Lower leg skin (tissue), 3 donors: ENCODE measurements around the gene MOB4.

ENCODE experiments used
- POLR2A ChIP-seq, 2 donors: fragments of 450-650 bp; IDR thresholded peaks; one replicate each; pipeline ENCODE4 v1.6.1; 2016 to 2017; ENCODE audit warnings: antibody characterized with exemption in 2 of 2, mild to moderate bottlenecking in 1 of 2, moderate library complexity in 1 of 2
- TF ChIP-seq, protein P1 (sequence below), 3 donors: fragments of 450-650 bp; IDR thresholded peaks; one replicate each; pipeline ENCODE4 v1.5.1; 2016; ENCODE audit warnings: antibody characterized with exemption in 3 of 3, mild to moderate bottlenecking in 3 of 3, moderate library complexity in 2 of 3

DNA sequence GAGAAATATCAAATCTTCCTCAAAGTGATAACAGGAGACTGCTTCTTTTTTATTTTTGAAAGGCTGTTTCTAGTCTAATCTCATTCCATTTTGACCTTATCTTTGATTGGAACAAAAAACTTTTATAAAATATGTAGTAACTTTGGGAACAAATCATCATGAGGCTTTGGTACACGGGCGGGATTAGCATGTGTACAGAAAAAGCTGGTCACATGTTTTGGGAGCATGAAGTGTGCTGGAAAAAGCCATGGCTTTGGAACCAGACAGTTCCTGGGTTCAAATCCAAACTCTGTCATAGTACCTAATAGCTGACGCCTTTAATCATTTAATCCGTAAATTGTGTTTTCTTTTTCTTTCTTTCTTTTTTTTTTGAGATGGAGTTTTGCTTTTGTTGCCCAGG lies 81.3 kb downstream of the MOB4 start:
- TF ChIP-seq, protein P1, sequence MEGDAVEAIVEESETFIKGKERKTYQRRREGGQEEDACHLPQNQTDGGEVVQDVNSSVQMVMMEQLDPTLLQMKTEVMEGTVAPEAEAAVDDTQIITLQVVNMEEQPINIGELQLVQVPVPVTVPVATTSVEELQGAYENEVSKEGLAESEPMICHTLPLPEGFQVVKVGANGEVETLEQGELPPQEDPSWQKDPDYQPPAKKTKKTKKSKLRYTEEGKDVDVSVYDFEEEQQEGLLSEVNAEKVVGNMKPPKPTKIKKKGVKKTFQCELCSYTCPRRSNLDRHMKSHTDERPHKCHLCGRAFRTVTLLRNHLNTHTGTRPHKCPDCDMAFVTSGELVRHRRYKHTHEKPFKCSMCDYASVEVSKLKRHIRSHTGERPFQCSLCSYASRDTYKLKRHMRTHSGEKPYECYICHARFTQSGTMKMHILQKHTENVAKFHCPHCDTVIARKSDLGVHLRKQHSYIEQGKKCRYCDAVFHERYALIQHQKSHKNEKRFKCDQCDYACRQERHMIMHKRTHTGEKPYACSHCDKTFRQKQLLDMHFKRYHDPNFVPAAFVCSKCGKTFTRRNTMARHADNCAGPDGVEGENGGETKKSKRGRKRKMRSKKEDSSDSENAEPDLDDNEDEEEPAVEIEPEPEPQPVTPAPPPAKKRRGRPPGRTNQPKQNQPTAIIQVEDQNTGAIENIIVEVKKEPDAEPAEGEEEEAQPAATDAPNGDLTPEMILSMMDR (IDR thresholded peaks at IDR 0.05), result no peak
- TF ChIP-seq POLR2A (IDR thresholded peaks at IDR 0.05), result no peak
